Activated CD4-positive, alpha-beta T cell treated with anti-CD3 and anti-CD28 coated beads, Interleukin-2, amount 50 U/mL, for 4 hours (primary cell): Measurements from ENCODE around the gene ARMC2.
A peak's percentile ranks its signal among the peaks of the same experiment; 100 is the strongest.
"Not testable (repeated sequence)": the region's sequence is repeated elsewhere in the genome, so short reads cannot be mapped to it uniquely, and the experiment has no call there.

ENCODE experiments used
- DNase-seq, 2 experiments: peaks; one replicate each; pipeline ENCODE4 v3.0.0-alpha.2; 2020

Gene ARMC2

DNA sequence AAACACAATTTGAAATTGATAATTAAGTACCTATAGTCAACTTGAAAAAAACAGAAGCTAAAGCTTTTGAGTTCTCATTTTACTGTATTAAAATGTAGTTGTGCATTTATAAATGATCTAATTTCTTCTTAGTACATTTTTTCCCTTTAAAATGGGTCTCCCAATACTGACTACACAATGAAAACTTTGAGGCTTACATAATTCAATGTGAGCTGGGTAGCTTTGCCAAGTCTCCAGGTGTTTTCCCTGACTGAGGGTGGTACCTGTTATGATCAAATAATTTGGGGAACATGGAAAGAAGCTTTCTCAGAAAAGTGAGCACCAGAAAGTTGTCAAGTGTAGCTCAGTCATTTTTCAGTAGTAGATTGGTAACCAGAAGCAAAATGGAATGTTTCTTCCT is 74.3 kb downstream of the ARMC2 start:
- no peak for DNase-seq

DNA sequence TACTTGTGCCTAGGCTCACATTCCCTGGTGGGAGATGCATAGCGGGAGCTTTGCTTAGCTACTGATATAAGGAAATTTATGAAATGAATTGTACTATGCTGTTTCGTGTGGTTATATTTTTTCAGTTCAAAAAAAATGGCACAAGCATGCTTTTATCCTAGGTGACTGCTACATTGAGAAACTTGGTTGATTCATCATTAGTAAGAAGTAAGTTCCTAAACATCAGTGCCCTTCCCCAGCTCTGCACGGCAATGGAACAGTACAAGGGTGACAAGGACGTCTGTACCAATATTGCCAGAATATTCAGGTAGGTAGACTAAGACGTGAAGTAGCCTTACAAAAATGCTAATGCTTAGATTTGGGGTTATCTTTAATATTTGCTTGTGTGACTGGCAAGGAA is 79.7 kb downstream of the ARMC2 start:
- no peak for DNase-seq

DNA sequence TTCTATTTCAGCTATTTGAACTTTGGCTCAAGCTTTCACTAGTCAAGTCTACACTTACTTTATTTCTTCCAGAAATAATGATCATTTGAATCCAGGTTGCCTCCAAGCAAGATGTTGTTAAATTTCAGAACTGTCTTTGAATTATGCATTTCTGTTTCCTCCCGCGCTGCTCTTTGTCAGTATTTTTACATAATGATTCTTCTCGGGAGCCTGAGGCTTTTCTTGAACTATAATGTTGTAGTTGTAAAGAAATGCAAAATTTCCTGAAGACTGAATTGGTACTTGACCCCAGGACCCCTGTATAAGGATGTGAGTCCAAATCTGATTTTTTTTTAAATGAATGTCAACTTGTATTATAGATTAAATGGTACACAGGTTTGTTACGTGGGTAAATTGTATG is 80.4 kb downstream of the ARMC2 start:
- no peak for DNase-seq

DNA sequence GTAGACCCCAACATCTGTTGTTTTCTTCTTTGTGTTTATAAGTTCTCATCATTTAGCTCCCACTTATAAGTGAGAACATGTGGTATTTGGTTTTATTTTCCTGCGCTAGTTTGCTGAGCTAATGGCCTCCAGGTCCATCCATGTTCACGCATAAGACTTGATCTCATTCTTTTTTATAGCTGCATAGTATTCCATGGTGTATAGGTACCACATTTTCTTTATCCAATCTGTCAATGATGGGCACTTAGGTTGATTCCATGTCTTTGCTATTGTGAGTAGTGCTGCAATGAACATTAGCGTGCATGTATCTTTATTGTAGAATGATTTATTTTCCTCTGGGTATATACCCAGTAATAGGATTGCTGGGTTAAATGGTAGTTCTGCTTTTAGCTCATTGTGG is 82.9 kb downstream of the ARMC2 start:
- DNase-seq: not testable (repeated sequence)

DNA sequence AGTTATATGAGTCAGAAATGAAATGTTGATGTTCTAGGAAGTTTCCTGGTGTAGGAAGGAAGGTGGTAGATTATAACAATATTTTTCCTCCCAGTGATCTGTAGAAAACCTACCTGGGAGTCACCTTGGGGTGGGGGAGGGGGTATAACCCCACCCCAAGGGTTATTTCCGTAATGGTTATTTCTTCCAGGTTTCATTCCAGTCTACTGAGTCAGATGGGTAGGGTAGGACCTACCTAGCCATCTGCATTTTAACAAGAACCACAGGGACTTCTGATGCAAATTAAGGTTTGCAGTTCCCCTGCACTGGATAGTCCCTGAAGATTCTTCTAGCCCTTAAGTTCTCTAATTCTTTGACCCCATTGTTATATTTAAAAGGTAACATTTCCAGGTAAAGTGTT is 88.9 kb downstream of the ARMC2 start:
- no peak for DNase-seq

DNA sequence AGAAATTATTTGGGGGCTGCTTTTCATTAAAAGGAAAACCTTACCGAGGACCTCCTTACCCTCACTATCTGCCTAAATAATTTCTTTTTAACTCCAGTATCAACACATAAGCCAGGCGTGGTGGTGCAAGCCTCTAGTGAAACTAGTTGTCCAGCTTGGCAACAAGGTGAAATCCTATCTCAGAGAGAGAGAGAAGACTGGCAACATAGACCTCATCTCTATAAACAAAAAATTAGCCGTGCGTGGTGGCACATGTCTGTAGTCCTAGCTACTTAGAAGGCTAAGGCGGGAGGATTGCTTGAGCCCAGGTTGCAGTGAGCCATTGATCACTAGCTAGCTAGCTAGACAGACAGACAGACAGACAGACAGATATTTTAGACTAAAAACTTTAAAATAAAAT is 92.5 kb downstream of the ARMC2 start:
- DNase-seq: no peak

DNA sequence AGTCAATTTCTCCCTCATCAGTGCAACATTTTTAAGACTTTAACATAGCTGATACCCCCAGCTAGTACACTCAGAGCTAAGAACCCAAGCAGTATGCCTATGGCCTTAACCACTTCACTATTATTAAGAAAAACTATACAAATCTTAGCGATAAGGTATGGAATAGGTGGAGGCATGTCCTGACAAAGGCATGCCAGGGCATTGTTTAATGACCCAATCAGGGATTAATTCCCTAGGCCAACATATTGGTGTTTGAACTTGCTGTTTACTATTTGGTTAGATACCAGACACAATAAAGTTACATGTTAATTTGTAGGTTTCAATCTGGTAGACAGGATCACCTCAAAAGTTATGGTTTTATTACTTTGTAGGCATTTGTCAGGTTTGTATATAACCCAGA is 93.1 kb downstream of the ARMC2 start:
- no peak for DNase-seq

DNA sequence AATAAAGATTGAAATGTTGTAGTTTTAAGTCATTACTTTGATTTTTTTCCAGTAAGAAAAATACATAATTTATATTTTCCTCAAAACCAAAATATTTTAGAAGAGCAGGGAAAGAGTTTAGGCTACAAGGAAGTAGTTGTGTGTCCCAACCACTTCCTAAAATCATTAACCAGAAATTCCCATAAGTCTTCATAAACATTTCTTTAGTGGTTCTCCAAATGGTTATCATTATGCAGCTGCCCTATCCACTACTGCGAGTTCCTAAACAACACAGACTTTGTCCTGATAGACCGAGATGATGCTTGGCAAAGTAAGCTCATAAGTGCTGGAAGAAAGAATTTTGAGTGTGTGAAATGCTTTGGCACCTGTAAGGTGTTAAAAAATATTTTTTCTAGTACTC is 93.6 kb downstream of the ARMC2 start:
- no peak for DNase-seq

DNA sequence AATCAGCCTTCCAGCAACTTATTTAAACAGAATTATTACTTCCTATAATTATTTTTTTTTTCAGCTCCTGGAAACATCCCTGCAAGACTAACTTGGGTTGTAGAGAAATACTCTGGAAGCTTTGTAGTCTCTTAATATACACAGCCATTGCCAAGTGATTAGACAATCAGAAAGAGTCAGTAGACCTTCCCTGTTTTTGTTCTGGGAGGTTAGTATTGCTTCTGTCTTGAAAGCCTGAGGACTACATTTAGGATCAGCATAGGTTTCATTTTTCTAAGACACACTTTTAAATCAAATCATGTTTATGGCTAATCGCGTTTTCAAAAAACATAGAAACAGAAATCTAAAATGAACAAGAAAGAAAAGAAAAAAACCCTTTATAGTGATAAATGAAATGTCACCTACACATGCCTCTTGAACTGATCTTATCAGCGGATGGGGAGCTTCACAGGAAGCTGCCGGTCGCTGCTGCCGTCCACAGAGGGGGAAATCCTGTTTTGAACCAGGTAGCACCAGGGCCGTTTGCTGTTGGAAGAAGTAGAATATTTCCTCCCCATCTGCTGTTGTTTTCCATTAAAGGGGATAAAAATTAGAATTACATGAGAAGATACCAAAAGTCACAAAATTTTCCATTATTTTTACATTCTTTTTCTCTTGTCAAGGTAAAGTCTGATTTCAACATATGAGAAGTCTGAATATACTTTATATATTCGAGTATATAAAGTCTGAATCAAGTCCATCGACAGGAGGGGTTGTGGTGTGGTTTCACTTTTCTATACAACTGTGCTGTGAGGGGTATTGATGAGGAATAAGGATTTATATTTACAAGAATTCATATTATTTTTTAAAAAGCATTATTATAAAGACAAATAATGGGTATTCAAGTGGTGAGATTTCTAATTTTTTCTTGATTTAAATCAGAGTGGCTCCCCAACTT is 94.6 kb downstream of the ARMC2 start:
- peak; percentile 43 to 50 for DNase-seq

DNA sequence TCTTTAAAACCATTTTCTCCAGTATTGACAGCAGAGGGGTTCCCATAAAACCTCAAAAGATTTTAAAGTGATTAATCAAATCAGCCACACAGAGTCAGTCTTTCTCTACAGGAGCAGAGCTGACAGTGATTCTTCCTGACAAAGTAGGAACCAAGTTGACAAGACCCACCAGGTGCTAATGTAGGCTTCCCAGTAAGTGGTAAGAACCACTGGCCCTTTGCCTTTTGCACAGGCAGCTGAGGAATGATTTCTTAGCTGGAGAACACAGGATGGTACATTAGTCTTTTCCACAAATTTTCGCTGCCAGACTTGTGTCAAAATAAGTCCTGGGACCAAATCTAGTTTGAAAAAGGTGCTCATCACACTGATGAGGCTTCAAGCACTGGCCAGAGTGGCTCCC is 95.8 kb downstream of the ARMC2 start:
- DNase-seq: no peak

DNA sequence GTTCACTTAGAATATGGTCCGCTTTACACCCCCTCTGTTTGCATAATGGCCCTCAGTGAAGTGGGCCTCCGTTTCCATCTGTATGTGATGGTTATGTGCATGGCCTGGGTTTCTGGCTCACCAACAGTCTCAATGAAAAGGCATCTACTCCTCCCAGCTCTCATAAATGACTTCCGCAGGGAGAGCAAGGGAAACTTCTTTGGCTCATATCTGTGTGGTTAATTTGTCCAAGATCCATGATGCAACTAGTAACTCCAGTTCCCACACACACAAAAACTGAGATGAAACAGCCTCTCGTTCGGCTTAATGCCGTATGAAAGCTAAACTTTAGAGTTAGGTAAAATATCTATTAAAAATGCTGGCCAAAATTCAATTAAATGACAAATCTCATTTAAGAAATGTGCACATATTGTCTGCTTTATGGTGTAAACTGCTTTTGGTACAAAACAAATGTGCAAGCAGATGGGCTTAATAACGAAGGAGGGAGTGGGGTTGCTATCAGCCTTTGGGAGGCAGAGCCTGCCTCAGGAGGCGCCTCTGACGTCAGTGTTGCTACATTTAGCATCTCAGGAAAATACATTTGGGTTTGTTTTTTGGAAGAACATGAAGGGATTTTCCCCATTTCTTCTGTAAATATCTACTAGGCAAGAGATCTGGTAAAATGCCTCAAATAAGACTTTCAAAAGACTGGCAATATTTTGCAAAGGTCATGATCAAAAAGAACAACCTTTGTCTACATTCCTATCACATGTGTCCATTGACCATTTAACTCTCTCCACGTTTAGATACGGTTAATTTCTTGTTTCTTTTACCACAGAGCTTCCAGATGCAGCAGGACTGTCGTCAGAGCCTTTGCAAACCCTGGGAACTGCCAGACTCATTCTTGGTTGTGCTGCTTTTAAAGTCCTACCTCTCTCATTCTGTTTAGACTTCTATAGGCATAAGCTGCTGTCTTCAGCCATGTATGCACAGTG is 96.8 kb downstream of the ARMC2 start:
- DNase-seq: no peak

DNA sequence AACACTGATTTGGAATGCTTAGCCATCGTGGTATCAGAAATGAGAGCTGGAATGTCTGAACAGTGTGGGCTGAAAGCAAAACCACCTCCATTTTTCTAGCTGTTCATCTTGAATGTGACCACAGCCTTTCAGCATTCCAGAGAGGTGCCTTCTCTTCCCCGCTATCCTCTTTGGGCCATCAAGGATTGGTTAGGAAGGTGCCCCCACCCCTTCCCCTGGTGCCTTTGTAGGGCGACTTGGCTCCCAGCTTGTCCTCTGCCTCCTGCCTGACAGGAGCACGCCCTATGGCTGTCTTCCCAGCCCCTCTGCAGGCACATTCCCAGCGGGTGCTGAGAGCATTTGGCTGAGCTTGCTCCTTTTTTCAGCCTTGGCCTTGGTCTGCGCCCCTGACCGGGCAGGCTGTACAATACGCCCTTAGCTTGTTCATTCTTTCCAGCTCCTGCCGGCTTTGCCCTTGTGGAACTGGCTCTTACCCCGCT is 97.5 kb downstream of the ARMC2 start:
- DNase-seq: no peak

DNA sequence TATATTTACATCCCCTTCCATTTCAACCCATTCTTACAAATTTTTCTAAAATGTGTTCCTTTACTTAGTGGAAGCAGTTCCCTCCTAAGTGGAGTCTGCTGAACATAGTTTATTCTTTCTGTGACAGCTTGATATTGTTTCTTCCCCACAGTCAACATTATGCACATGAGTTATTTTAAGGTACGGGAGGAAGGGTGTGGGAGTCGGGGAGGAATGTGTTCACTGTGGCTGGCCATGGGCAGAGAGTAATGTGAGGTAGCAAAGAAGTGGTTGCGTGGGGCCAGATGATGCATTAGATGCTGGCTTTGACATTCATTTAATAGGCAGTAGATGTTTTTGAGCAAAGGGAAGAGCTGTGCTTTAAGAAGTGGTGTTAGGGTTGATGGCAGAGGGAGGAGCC is 98.5 kb downstream of the ARMC2 start:
- DNase-seq: no peak

DNA sequence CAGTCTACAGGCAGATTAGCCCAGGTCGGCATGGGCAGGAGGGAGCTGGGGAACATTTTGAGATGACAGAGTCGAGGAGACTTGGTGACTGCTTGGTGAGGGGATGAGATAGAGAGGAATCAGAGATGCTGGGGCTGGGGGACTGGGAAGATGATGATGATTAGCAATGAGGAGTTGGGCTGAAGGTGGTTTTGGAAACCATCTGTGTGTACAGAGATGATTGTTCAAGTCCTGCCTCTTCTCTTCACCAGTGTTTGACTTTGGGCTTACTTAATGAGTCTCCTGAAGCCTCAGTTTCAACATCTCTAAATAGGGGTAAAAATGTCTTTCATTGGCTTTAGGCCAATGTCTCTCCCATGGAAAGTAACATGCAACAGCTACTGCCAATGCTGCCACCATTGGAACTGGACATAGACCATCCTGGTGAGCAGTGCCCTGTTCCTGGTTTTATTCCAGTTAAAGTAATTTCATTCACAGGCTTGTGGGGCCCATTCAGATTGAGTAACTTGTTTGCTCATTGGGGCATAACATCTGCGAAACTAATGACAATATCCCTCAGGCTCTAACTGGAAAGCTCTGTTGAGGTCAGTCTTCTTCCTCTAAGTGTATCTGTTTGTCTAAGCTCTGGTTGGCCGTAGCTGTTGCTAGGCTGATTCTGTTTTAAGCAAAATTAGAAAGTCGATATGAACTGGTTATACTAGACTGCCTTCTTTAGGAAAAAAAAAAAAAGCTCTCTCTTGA is 99.1 kb downstream of the ARMC2 start:
- no peak for DNase-seq

DNA sequence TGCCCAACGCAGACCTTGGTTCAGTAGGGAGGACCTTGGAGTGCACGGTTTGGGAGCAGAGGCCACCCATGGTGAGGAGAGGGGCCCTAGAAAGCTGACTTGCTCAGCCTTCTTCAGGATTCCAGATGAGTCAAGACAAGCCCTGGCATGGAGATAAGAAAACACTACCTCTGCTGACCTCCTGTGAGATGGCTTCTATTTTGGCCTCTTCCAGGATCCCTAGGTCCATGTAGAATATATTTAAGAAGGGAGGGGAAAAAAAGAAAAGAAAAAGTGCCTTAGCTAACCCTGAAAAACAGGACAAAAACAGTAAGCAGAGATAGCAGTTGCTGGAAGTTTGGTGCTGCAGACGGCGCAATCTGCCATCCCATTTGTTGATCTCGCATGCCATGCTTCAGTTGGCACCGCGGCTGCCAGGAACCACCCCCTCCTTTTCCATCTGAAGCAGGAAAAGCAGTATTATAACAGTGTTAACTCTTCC is 100.0 kb downstream of the ARMC2 start:
- DNase-seq: no peak

DNA sequence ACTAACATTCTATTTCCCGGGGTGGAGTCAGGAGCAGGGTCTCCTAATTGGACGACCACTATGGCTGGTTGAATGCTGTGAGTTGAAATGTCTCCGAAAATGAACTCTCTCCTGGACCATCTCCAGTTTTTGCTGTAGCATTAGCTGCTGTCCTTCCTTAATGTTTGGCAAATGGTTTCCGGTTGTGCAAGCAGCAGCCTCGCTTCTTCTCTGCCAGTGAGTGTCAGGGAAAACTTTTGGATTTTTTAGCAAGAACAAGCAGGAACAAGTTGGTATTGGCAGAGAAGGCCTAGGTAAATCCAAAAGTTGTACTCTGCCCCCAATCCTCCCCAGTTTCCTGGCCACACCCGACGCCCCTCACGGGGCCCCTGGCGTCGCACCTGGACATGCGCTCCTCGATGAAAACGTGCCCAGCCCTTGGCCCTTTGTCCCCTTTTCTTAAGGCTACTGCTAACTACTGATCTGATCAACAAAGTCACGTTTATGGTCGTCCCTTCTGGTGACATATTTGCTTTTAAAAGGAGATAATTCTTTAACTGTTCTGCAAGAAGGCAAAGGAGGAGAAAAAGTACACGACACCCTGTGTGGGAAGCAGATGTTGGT is 103.2 kb downstream of the ARMC2 start:
- no peak for DNase-seq

DNA sequence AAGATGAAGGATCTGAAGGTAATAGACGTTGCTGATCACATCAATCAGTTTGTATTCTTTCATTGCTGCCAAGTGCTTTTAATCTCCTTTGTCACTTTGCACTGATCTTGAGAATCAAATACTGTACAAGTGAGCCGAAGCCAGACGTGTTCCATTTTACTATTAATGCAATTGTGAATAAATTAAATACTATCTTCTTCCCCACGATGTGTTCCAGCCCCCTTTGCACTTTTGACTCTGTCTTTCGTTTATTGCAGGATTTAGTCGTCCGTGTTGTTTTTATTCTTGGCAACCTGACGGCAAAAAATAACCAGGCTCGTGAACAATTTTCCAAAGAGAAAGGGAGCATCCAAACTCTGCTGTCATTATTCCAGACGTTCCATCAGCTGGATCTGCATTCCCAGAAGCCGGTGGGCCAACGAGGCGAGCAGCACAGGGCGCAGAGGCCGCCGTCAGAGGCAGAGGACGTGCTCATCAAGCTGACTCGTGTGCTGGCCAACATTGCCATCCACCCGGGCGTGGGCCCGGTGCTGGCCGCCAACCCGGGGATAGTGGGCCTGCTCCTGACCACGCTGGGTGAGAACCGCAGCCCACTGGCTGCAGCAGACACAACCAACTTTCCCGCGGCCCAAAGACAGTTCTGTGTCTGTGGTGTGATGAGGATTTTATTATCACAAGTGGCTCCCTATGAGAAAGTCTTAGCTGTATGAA is 104.7 kb downstream of the ARMC2 start:
- no peak for DNase-seq

DNA sequence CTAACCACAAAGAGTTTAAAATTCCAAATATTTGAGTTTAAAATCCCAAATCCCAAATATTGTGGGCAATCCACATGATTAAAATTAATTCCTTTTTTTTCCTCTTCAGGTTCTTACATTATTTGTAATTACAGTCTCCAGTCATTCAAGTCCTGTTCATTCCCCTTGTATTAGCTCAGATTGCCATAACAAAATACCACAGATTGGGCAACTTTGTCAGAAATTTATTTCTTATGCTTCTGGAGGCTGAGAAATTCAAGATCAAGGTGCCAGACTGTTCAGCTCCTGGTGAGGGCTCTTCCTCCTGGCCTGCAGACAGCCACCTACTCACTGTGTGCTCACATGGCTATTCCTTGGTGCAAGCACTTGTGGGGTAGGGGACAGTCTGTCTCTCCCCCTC is 105.5 kb downstream of the ARMC2 start:
- no peak for DNase-seq

DNA sequence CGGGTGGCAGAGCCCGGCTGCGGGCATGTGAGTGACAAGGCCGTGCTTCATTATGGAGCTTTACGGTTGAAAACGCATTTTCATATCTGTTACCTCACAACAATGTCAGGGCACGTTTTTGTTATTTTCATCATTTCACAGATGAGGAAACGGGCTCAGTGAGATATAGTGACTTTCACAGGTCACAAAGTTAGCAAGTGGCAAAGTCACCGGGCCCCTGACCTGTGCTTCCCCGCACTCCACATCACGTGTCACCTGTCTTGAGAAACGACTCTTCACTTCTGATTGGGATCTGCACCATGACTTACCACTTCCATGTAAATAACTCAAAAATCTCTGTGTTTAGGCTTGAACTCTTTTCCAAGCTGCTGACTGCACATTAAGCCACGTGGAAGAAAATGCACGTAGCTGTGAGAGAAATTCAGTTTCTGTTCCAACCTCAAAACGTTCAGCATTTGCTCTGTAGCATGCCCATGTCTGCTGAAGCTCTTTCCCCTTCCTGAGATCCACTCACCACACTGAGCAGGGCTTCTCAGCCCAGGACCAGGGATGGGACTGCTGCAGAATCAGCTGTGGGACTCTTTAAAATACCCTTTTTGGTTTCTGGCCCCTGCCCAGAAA is 107.2 kb downstream of the ARMC2 start:
- DNase-seq: no peak

DNA sequence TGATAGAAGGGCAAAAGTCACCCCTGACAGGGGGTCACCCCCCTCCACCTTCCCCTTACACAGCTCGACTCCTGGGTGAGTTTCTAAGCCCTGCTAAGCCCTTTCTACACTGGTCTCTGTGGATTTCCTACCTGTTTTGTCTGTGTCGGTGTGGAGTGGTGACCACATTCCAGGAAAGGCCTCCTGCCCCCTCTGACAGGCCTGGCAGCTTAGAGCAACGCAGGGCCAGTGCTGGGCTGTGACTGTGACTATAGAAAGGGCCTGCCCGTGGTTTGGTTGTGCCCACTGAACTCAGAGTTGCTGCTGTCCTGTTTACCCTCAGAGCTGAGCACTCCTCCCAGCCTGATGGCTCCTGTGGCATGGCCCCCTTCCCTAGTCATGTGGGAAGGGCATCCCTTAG is 109.0 kb downstream of the ARMC2 start:
- no peak for DNase-seq
